ENCODE results near the gene NISCH. TPM values are rescaled to one million over a fixed set of nuclear protein-coding genes. Genes with fewer than 3 reads are reported as not detected.

Gene NISCH
- total RNA-seq, 6 experiments from 2014 or later, result 19.7 to 51.9 (median 30.6) TPM

- Histone ChIP-seq H3K9me3 (no peaks in the 10 kb centered on the region), H3K27me3 (no peaks in the 10 kb centered on the region), H3K4me1 (no peaks in the 10 kb centered on the region), H3K36me3 (peaks cover 0 to 52% (median 17%) of the 10 kb centered on the region in 4 donors), H3K4me3 (no peak overlapping the region), H3K27ac (no peak overlapping the region)
- WGBS (ENCODE audit: insufficient coverage, low coverage, low lambda C conversion rate, missing lambda C conversion rate), result 82% methylated on average over 4 of the region's 22 CpGs
- TF ChIP-seq POLR2A (IDR thresholded peaks at IDR 0.05) (no peak), CTCF (IDR thresholded peaks at IDR 0.05) (no peak)
- no peak for DNase-seq
- intact Hi-C loops (cut with DNase I), result no loop called here
- ATAC-seq, result peak in 2 of 4 donors; percentile 2 to 9
These were observed 34.9 kb downstream of the NISCH start for GRCh38 chr3:52490035-52490938.

GRCh38 chr3:52490939-52491526 lies 35.6 kb downstream of the NISCH start:
- Histone ChIP-seq H3K36me3 (peaks cover 0 to 49% (median 16%) of the 10 kb centered on the region in 4 donors), H3K4me3 (no peak overlapping the region), H3K9me3 (no peaks in the 10 kb centered on the region), H3K4me1 (no peaks in the 10 kb centered on the region), H3K27me3 (no peaks in the 10 kb centered on the region), H3K27ac (peak overlapping the region in 2 of 3 donors; percentile 10 to 11)
- intact Hi-C loops (cut with DNase I), result no loop called here
- 53% methylated on average over 4 of the region's 23 CpGs for WGBS (ENCODE audit: insufficient coverage, low coverage, low lambda C conversion rate, missing lambda C conversion rate)
- peak; percentile 59 to 70 (median 65) for ATAC-seq
- DNase-seq, result peak in 1 of 3 donors; percentile 66
- TF ChIP-seq POLR2A (IDR thresholded peaks at IDR 0.05), result no peak
- TF ChIP-seq CTCF (IDR thresholded peaks at IDR 0.05), result no peak

- Histone ChIP-seq H3K27me3 (no peaks in the 10 kb centered on the region), H3K4me1 (no peaks in the 10 kb centered on the region), H3K4me3 (no peak overlapping the region), H3K9me3 (no peaks in the 10 kb centered on the region), H3K36me3 (peaks cover 0 to 49% (median 16%) of the 10 kb centered on the region in 4 donors), H3K27ac (no peak overlapping the region)
- intact Hi-C loops (cut with DNase I), result no loop called here
- no peak for DNase-seq
- 88% methylated on average over 5 of the region's 21 CpGs for WGBS (ENCODE audit: insufficient coverage, low coverage, low lambda C conversion rate, missing lambda C conversion rate)
- TF ChIP-seq CTCF (IDR thresholded peaks at IDR 0.05) (no peak), POLR2A (IDR thresholded peaks at IDR 0.05) (no peak)
- ATAC-seq, result no peak
These were observed 36.7 kb downstream of the NISCH start for GRCh38 chr3:52492059-52492458.

GRCh38 chr3:52493232-52494017 lies 38.0 kb downstream of the NISCH start:
- no peaks in the 10 kb centered on the region for H3K27me3 ChIP-seq
- DNase-seq (no peak), ATAC-seq (no peak)
- no peaks in the 10 kb centered on the region for H3K9me3 ChIP-seq
- H3K27ac ChIP-seq, result no peak overlapping the region
- no peak overlapping the region for H3K4me3 ChIP-seq
- intact Hi-C loops (cut with DNase I), result no loop called here
- no peak for TF ChIP-seq POLR2A (IDR thresholded peaks at IDR 0.05)
- TF ChIP-seq CTCF (IDR thresholded peaks at IDR 0.05), result no peak
- WGBS (ENCODE audit: insufficient coverage, low coverage, low lambda C conversion rate, missing lambda C conversion rate), result no CpG with 5 or more reads among the region's 7 CpGs
- H3K4me1 ChIP-seq, result no peaks in the 10 kb centered on the region
- peaks cover 0 to 38% (median 11%) of the 10 kb centered on the region in 4 donors for H3K36me3 ChIP-seq

All from right lobe of liver (tissue), 6 donors.